Hepatocyte (in vitro differentiated cells): ENCODE measurements around the gene ASCL1.

ENCODE experiments used
- EZH2 ChIP-seq: fragments of 200-600 bp; sonication (generic); IDR thresholded peaks from 2 replicates; pipeline ENCODE4 v1.6.1; 2016; ENCODE audit warnings: antibody characterized with exemption, mild to moderate bottlenecking, borderline replicate concordance
- TF ChIP-seq, protein P1 (sequence below): fragments of 200-600 bp; sonication (generic); IDR thresholded peaks from 2 replicates; pipeline ENCODE4 v1.5.1; 2016; ENCODE audit warnings: antibody characterized with exemption, mild to moderate bottlenecking; ENCODE audit not compliant: poor library complexity

GRCh38 chr12:102958830-102959176 is 1.3 kb downstream of the ASCL1 start:
- TF ChIP-seq, protein P1, sequence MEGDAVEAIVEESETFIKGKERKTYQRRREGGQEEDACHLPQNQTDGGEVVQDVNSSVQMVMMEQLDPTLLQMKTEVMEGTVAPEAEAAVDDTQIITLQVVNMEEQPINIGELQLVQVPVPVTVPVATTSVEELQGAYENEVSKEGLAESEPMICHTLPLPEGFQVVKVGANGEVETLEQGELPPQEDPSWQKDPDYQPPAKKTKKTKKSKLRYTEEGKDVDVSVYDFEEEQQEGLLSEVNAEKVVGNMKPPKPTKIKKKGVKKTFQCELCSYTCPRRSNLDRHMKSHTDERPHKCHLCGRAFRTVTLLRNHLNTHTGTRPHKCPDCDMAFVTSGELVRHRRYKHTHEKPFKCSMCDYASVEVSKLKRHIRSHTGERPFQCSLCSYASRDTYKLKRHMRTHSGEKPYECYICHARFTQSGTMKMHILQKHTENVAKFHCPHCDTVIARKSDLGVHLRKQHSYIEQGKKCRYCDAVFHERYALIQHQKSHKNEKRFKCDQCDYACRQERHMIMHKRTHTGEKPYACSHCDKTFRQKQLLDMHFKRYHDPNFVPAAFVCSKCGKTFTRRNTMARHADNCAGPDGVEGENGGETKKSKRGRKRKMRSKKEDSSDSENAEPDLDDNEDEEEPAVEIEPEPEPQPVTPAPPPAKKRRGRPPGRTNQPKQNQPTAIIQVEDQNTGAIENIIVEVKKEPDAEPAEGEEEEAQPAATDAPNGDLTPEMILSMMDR: no peak
- no peak for TF ChIP-seq EZH2
